ENCODE measurements around the gene FAM13A. TPM values are rescaled to one million over a fixed set of nuclear protein-coding genes. Genes with fewer than 3 reads are reported as not detected.

Gene FAM13A
- total and polyA plus RNA-seq, 2 of the 4 experiments (the other 2 are of a cell fraction), result 13.1 to 22.0 TPM

GRCh38 chr4:89008166-89008565, 48.8 kb downstream of the FAM13A start:
- WGBS, 2 experiments (ENCODE audit: extremely low coverage in 2 of 2, insufficient read length in 1 of 2), result no CpG with 5 or more reads among the region's 2 CpGs
- H4K5ac ChIP-seq (ENCODE audit: low read depth, low read length), result no peak overlapping the region
- POLR2A ChIA-PET (ENCODE audit: unreplicated experiment), result no interaction called here

More at GRCh38 chr4:89008166-89008565, 48.8 kb downstream of the FAM13A start:
- H3K23ac ChIP-seq (ENCODE audit: low read depth, low read length), result no peak overlapping the region
- CTCF ChIA-PET, result no interaction called here
- H3K4me1 ChIP-seq (ENCODE audit: control insufficient read depth, insufficient read depth, low read length), result no peaks in the 10 kb centered on the region
- no peak overlapping the region for H2BK5ac ChIP-seq (ENCODE audit: low read depth, low read length, poor library complexity, severe bottlenecking)
- DNase-seq (no peak), ATAC-seq (ENCODE audit: low read depth) (no peak)
- H2AK5ac ChIP-seq (ENCODE audit: low read depth, low read length), result no peak overlapping the region
- H3K79me1 ChIP-seq (ENCODE audit: low read depth in 1 of 2, low read length in 2 of 2), result no peaks in the 10 kb centered on the region
- H3K4me3 ChIP-seq (ENCODE audit: insufficient read depth, low read depth, low read length), result no peak overlapping the region
- intact Hi-C loops (cut with micrococcal nuclease), result no loop called here
- no peak overlapping the region for H3K4ac ChIP-seq (ENCODE audit: low read depth, low read length)
- H2AFZ ChIP-seq (replicated peaks; ENCODE audit: low read length, poor library complexity), result no peak overlapping the region
- no peak overlapping the region for H3K56ac ChIP-seq (ENCODE audit: extremely low read depth, insufficient read depth, low read length)
- in situ Hi-C loops (cut with MboI; ENCODE audit: low sequenced_read_pairs), result no loop called here
- H2BK20ac ChIP-seq (ENCODE audit: low read depth, low read length), result no peak overlapping the region
- no peak for TF ChIP-seq MAFK (IDR thresholded peaks at IDR 0.05; ENCODE audit: low read depth, low read length)
- no peak for TF ChIP-seq CEBPB (IDR thresholded peaks at IDR 0.05; ENCODE audit: low read depth, low read length)
- TF ChIP-seq FOS (IDR thresholded peaks at IDR 0.05; ENCODE audit: low read depth, low read length), result no peak
- no peak for TF ChIP-seq CHD1 (IDR thresholded peaks at IDR 0.05; ENCODE audit: low read depth, low read length)
- no peak for TF ChIP-seq USF2 (IDR thresholded peaks at IDR 0.05; ENCODE audit: low read depth, low read length)
- TF ChIP-seq RAD21 (IDR thresholded peaks at IDR 0.05; ENCODE audit: low read length), result no peak
- no peak for TF ChIP-seq SMC3 (IDR thresholded peaks at IDR 0.05; ENCODE audit: low read depth, low read length)
- no peak for TF ChIP-seq ELK1 (IDR thresholded peaks at IDR 0.05; ENCODE audit: borderline replicate concordance, low read depth, low read length)
- no peak for TF ChIP-seq MAZ (IDR thresholded peaks at IDR 0.05; ENCODE audit: borderline replicate concordance, low read depth, low read length)
- no peak for TF ChIP-seq BHLHE40 (IDR thresholded peaks at IDR 0.05; ENCODE audit: low read depth, low read length)
- no peak for TF ChIP-seq NFE2L2 (IDR thresholded peaks at IDR 0.05; ENCODE audit: low read depth, low read length)
- TF ChIP-seq RFX5 (IDR thresholded peaks at IDR 0.05; ENCODE audit: low read depth, low read length), result no peak
- no peak for TF ChIP-seq POLR2A (IDR thresholded peaks at IDR 0.05; ENCODE audit: low read depth, low read length)
- TF ChIP-seq CTCF (conservative IDR thresholded peaks at IDR 0.05; ENCODE audit: low read depth, low read length), result no peak
- no peak for TF ChIP-seq RCOR1 (IDR thresholded peaks at IDR 0.05; ENCODE audit: insufficient replicate concordance, low read length)
- TF ChIP-seq MXI1 (IDR thresholded peaks at IDR 0.05; ENCODE audit: borderline replicate concordance, low read depth, low read length), result no peak
- no peak overlapping the region for H4K91ac ChIP-seq (ENCODE audit: insufficient read depth, low read depth, low read length)
- H3K27me3 ChIP-seq (ENCODE audit: control insufficient read depth, insufficient read depth, low read length), result no peaks in the 10 kb centered on the region
- no peak overlapping the region for H3K27ac ChIP-seq (ENCODE audit: insufficient read depth, low read length)
- no peaks in the 10 kb centered on the region for H3K9me1 ChIP-seq (ENCODE audit: insufficient read depth, low read length)
- H3K9me3 ChIP-seq (ENCODE audit: control insufficient read depth, insufficient read depth, low read length), result no peaks in the 10 kb centered on the region
- no peaks in the 10 kb centered on the region for H4K20me1 ChIP-seq (ENCODE audit: insufficient read depth, low read length)
- peaks cover 9% of the 10 kb centered on the region; the same call in 1 of the 2 replicates for H3K36me3 ChIP-seq (ENCODE audit: control insufficient read depth, insufficient read depth, low read length)
- no peak overlapping the region for H3K4me2 ChIP-seq (ENCODE audit: low read depth, low read length)
- no peak overlapping the region for H3K9ac ChIP-seq (ENCODE audit: low read depth, low read length)
- dilution Hi-C loops (cut with HindIII; ENCODE audit: low sequenced_read_pairs, unreplicated experiment), result no loop called here
- H2BK120ac ChIP-seq (ENCODE audit: low read depth, low read length), result no peak overlapping the region
- H3K14ac ChIP-seq (replicated peaks; ENCODE audit: low read depth, low read length), result no peak overlapping the region
- no peak overlapping the region for H2BK15ac ChIP-seq (ENCODE audit: low read depth, low read length)
- no peak overlapping the region for H2AK9ac ChIP-seq (replicated peaks; ENCODE audit: low read depth, low read length, poor library complexity)
- no TSS peak for BruUV-seq (replicated peaks)
- H3K18ac ChIP-seq (ENCODE audit: low read depth, low read length), result no peak overlapping the region
- H4K8ac ChIP-seq (ENCODE audit: low read depth in 2 of 2, low read length in 2 of 2), result no peak overlapping the region

All from IMR-90 (cell line).